Transverse colon (tissue), 3 donors: Measurements from ENCODE around the gene C2orf80.

Source experiments
- CTCF ChIP-seq, 5 experiments: fragments of 200-600 bp in 3 of 5; fragments of 450-650 bp in 2 of 5; sonication (generic) in 3 of 5; IDR thresholded peaks; 1 replicate in 2 of 5; 2 replicates in 3 of 5; pipeline ENCODE4 v1.5.1; 2016 to 2017; ENCODE audit warnings: antibody characterized with exemption in 5 of 5, inconsistent platforms in 3 of 5, mild to moderate bottlenecking in 2 of 5, moderate library complexity in 1 of 5
- POLR2A ChIP-seq: fragments of 450-650 bp; IDR thresholded peaks from one replicate; pipeline ENCODE4 v1.6.1; 2016; ENCODE audit warnings: antibody characterized with exemption, mild to moderate bottlenecking, moderate library complexity

DNA sequence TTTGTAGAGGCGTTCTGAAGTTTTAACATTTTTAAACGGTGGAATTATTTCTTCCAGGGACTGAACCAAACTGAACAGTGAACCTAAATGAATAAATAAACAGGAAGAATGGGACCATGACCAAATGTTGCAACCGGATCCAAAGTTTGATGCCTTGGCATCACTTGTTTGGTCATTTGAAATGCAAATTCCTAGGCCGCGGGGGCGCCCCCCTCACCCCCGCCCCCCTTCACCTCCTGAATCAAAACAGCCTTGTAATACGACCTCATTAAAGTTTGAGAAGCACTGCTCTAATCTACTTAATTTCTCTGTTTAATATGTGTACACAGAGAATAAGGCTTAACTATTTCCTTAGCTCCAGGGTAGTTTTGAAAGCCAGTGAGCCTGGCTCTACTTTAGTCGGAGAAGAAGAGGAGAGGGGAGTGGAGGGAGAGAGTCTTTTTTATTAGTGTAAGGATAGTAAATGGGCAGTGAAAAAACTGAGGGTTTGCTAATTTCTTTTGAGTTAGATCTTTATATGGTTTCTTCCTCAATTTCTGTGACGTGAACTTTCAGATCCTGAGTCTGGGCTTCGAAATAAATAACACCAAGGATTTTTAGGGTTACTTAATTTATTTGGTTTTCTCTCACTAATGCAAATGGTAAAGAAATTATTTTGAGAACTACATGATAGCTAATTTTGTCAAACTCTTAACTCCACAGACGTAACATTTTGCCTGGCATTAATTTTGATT is 5.7 kb downstream of the C2orf80 start:
- TF ChIP-seq CTCF (IDR thresholded peaks at IDR 0.05) (no peak), POLR2A (no peak)
